T-cell (primary cell): Measurements from ENCODE around the gene POLQ. TPM values are rescaled to one million over a fixed set of nuclear protein-coding genes. Genes with fewer than 3 reads are reported as not detected.

Experiments
- ATAC-seq, 4 experiments: fragments of 200-7000 bp in 3 of 4; fragments of 150-1000 bp in 1 of 4; cut with Tn5 transposase; replicated peaks in 1 of 4; 1 replicate in 3 of 4; 2 replicates in 1 of 4; pipeline ENCODE4 v1.10.0; 2021; ENCODE audit warnings: moderate library complexity in 3 of 4, mild to moderate bottlenecking in 2 of 4, moderate number of reproducible peaks in 1 of 4
- CTCF ChIA-PET, 2 donors: fragments of 300-600 bp; sonication (Branson Sonifier 250); formaldehyde crosslinking; loops; one replicate each; lab custom pipeline; 2022; ENCODE audit warnings: antibody characterized with exemption in 2 of 2; lab: Charles Lee
- POLR2A ChIA-PET, 2 donors: fragments of 300-600 bp; sonication (Branson Sonifier 250); formaldehyde crosslinking; loops; one replicate each; lab custom pipeline; 2022; ENCODE audit warnings: antibody characterized with exemption in 2 of 2; lab: Charles Lee
- DNase-seq, 35 experiments: peaks; one replicate each; pipeline versions ENCODE4 v3.0.0 to v3.0.0-alpha.2; 2013 to 2023
- H3K27ac ChIP-seq: one replicate; pipeline ENCODE4 v1.5.1; 2013; ENCODE audit warnings: low read length
- H3K27me3 ChIP-seq, 2 experiments: replicated peaks in 1 of 2; 1 replicate in 1 of 2; 2 replicates in 1 of 2; pipeline versions ENCODE4 v1.6.1 to v1.7.0; 2013; ENCODE audit warnings: low read length in 1 of 2, mixed read lengths in 1 of 2; ENCODE audit not compliant: control insufficient read depth in 2 of 2, insufficient read depth in 2 of 2; ENCODE audit errors: extremely low read depth in 1 of 2
- H3K36me3 ChIP-seq, 2 donors: 1 replicate in 1 of 2; 2 replicates in 1 of 2; pipeline versions ENCODE4 v1.6.1 to v1.7.0; 2013; ENCODE audit warnings: low read length in 1 of 2; ENCODE audit not compliant: control insufficient read depth in 2 of 2, insufficient read depth in 1 of 2; ENCODE audit errors: extremely low read depth in 1 of 2
- H3K4me1 ChIP-seq, 2 experiments: 1 replicate in 1 of 2; 2 replicates in 1 of 2; pipeline versions ENCODE4 v1.6.1 to v1.7.0; 2013; ENCODE audit warnings: low read length in 2 of 2, mixed read lengths in 1 of 2; ENCODE audit not compliant: insufficient read depth in 2 of 2, control insufficient read depth in 1 of 2; ENCODE audit errors: extremely low read depth in 1 of 2
- H3K4me3 ChIP-seq, 2 donors: 1 replicate in 1 of 2; 2 replicates in 1 of 2; pipeline versions ENCODE4 v1.5.1 to v1.7.0; 2013; ENCODE audit warnings: mild to moderate bottlenecking in 2 of 2, low read length in 1 of 2, moderate library complexity in 1 of 2; ENCODE audit not compliant: control insufficient read depth in 1 of 2; ENCODE audit errors: extremely low read depth in 1 of 2
- H3K9me3 ChIP-seq: 2 replicates; pipeline ENCODE4 v1.7.0; 2013
- H3K27ac Mint-ChIP-seq, 2 donors: one replicate each; pipeline ENCODE4 v1.8.0; 2020 to 2021; ENCODE audit warnings: mild to moderate bottlenecking in 2 of 2, mixed read lengths in 2 of 2
- H3K27me3 Mint-ChIP-seq, 2 donors: one replicate each; pipeline ENCODE4 v1.8.0; 2021 to 2022; ENCODE audit warnings: mixed read lengths in 2 of 2
- H3K36me3 Mint-ChIP-seq: one replicate; pipeline ENCODE4 v1.8.0; 2021; ENCODE audit warnings: mixed read lengths
- H3K4me1 Mint-ChIP-seq, 3 donors: one replicate each; pipeline ENCODE4 v1.8.0; 2020 to 2022; ENCODE audit warnings: mixed read lengths in 3 of 3, mild to moderate bottlenecking in 1 of 3
- H3K4me3 Mint-ChIP-seq, 3 donors: one replicate each; pipeline ENCODE4 v1.8.0; 2020 to 2022; ENCODE audit warnings: mild to moderate bottlenecking in 3 of 3, mixed read lengths in 3 of 3, moderate library complexity in 3 of 3
- H3K9me3 Mint-ChIP-seq, 3 donors: one replicate each; pipeline ENCODE4 v1.8.0; 2020 to 2022; ENCODE audit warnings: mixed read lengths in 3 of 3
- WGBS: methylation state at CpG from one replicate; pipeline ENCODE4 v1.1.5; 2013; ENCODE audit warnings: missing lambda C conversion rate; ENCODE audit not compliant: insufficient coverage; 5-methylcytosine and 5-hydroxymethylcytosine counted together
- total RNA-seq, 35 experiments: library from RNA in 6 of 35; stranded (reverse) in 6 of 35; fragments of 120-200 nt in 1 of 35; gene quantifications; one replicate each; pipeline versions ENCODE4 v1.2.1 to v1.2.4 and lab custom pipeline; 2013 to 2026

The POLQ gene
- total RNA-seq, 5 donors from 2014 or later (not counting 1 experiment from before 2014, with no cell fraction given), result 0.23 to 1.1 (median 0.47) TPM

DNA sequence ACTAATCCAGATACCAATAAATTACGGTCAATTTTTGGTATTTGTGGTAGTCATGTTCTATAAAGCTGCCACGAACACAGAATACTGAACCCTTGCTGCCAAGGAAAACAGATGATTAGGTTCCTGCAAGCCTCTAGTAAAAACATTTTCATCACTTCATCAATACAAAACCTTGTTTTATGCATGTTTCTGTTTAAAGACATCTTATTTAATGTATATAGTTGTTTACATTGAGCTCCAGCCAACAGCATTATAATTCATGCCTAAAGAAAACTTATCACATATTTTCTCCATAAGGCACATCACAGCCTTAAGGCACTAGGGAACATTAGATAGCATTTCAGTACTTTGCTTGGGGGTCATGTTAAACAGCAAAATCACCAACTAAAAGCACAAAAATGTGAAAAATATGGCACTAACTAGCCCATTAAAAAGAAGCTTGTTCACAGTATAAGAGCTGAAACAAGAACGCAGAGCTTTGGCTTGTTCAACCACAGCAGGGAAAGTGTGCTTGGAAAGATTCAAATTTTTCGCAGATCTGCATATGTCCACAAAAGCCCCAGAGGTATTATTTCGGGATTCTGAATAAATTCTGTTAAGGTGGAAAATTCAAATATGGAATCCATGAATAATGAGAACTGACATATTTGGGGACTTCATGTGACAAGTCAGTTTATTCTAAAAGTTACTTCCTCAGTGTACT lies 27.7 kb downstream of the POLQ start:
- H3K27me3 Mint-ChIP-seq, result no peaks in the 10 kb centered on the region
- H3K36me3 ChIP-seq, result no peaks in the 10 kb centered on the region
- no peak for DNase-seq
- H3K27me3 ChIP-seq, result no peaks in the 10 kb centered on the region
- H3K27ac ChIP-seq, result no peak overlapping the region
- no peak overlapping the region for H3K4me3 ChIP-seq
- 92% methylated on average over 2 of the region's 5 CpGs for WGBS
- ChIA-PET CTCF (no interaction called here), POLR2A (no interaction called here)
- peaks cover 13 to 24% (median 19%) of the 10 kb centered on the region in 3 donors for H3K9me3 Mint-ChIP-seq
- no peak overlapping the region for H3K4me3 Mint-ChIP-seq
- no peaks in the 10 kb centered on the region for H3K4me1 Mint-ChIP-seq
- no peak for ATAC-seq
- H3K36me3 Mint-ChIP-seq, result peaks cover 14% of the 10 kb centered on the region
- no peak overlapping the region for H3K27ac Mint-ChIP-seq
- no peaks in the 10 kb centered on the region for H3K9me3 ChIP-seq
- H3K4me1 ChIP-seq, result no peaks in the 10 kb centered on the region

DNA sequence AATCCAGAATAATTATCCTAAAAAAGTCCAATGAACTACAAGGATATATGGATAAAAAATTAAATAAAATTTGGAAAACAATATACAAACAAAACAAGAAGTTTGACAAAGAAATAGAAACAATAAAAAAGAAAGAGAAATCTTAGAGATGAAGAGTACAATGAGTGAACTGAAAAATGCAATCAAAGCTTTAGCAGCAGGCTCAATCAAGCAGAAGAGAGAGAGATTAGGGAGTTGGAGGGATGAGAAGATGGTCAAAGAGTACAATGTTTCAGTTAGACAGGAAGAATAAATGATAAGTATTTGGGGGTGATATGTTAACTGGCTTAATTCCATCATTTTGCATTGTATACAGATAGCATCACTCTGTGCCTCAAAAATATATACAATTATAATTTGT lies 29.9 kb downstream of the POLQ start:
- H3K4me3 Mint-ChIP-seq, result no peak overlapping the region
- POLR2A ChIA-PET, result no interaction called here
- Histone ChIP-seq H3K27me3 (no peaks in the 10 kb centered on the region), H3K9me3 (no peaks in the 10 kb centered on the region), H3K27ac (no peak overlapping the region), H3K4me3 (no peak overlapping the region), H3K4me1 (no peaks in the 10 kb centered on the region), H3K36me3 (no peaks in the 10 kb centered on the region)
- peaks cover 13 to 24% (median 19%) of the 10 kb centered on the region in 3 donors for H3K9me3 Mint-ChIP-seq
- no peak overlapping the region for H3K27ac Mint-ChIP-seq
- no peaks in the 10 kb centered on the region for H3K4me1 Mint-ChIP-seq
- ATAC-seq (no peak), DNase-seq (no peak)
- CTCF ChIA-PET, result no interaction called here
- peaks cover 14% of the 10 kb centered on the region for H3K36me3 Mint-ChIP-seq
- no peaks in the 10 kb centered on the region for H3K27me3 Mint-ChIP-seq

DNA sequence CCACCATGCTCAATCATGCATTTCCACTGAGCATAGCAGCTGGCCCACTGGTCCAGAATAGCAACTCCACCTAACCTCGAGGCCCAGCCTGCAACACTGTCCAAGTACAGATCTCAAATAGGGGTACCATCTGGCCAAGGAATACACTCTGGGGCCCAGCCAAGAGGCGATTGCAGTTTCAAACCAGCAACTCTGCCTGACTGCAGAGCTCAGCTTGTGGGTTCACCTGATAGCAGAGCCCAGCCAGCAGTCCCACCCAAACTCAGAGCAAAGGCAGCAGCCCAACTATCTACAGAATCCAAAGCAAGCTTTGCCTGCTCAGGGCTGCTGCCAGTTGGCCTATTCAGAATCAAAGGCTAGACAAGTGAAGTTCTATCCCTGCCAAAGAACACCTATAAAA lies 30.5 kb downstream of the POLQ start:
- Histone ChIP-seq H3K36me3 (no peaks in the 10 kb centered on the region), H3K4me1 (no peaks in the 10 kb centered on the region), H3K4me3 (no peak overlapping the region), H3K27me3 (no peaks in the 10 kb centered on the region), H3K27ac (no peak overlapping the region), H3K9me3 (no peaks in the 10 kb centered on the region)
- no peak overlapping the region for H3K4me3 Mint-ChIP-seq
- CTCF ChIA-PET, result interaction anchor here in 1 of 2 donors (0.9 kb wide), 1 partner anchor 586 kb away, joined by 3 read pairs; no protein-coding TSS in a partner anchor
- POLR2A ChIA-PET, result no interaction called here
- no peaks in the 10 kb centered on the region for H3K27me3 Mint-ChIP-seq
- no peak overlapping the region for H3K27ac Mint-ChIP-seq
- DNase-seq, result no peak
- ATAC-seq, result no peak
- WGBS, result 90% methylated on average over 1 of the region's 2 CpGs
- peaks cover 13 to 24% (median 19%) of the 10 kb centered on the region in 3 donors for H3K9me3 Mint-ChIP-seq
- H3K4me1 Mint-ChIP-seq, result no peaks in the 10 kb centered on the region
- peaks cover 14% of the 10 kb centered on the region for H3K36me3 Mint-ChIP-seq

DNA sequence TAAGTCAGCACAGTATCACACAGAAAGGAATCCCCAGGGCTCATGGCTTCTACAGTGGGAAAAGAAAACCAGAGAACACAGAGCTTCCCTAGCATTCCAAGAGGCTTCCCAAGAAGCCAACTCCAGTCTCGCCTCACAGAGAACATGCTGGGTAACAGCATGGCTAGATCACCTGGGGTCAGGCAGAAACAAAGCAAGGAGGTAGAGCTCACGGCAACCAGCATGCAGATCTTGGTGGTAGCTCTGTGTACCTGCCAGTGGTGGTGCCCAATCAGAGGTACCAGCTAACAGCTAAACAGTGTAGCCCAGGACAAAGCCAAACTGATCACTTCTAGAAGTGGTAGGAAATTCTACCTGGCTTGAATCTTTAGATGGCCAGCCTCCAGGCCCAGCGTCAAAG lies 31.3 kb downstream of the POLQ start:
- Histone ChIP-seq H3K27ac (no peak overlapping the region), H3K4me1 (no peaks in the 10 kb centered on the region), H3K27me3 (no peaks in the 10 kb centered on the region), H3K4me3 (no peak overlapping the region), H3K9me3 (no peaks in the 10 kb centered on the region), H3K36me3 (no peaks in the 10 kb centered on the region)
- H3K4me3 Mint-ChIP-seq, result no peak overlapping the region
- DNase-seq (no peak), ATAC-seq (no peak)
- ChIA-PET CTCF (interaction anchor here in 1 of 2 donors (0.9 kb wide), 1 partner anchor 587 kb away, joined by 3 read pairs; no protein-coding TSS in a partner anchor), POLR2A (no interaction called here)
- H3K27me3 Mint-ChIP-seq, result no peaks in the 10 kb centered on the region
- H3K4me1 Mint-ChIP-seq, result no peaks in the 10 kb centered on the region
- 100% methylated on average over 3 of the region's 3 CpGs for WGBS
- H3K27ac Mint-ChIP-seq, result no peak overlapping the region
- H3K9me3 Mint-ChIP-seq, result peaks cover 13 to 24% (median 19%) of the 10 kb centered on the region in 3 donors
- H3K36me3 Mint-ChIP-seq, result peaks cover 14% of the 10 kb centered on the region

DNA sequence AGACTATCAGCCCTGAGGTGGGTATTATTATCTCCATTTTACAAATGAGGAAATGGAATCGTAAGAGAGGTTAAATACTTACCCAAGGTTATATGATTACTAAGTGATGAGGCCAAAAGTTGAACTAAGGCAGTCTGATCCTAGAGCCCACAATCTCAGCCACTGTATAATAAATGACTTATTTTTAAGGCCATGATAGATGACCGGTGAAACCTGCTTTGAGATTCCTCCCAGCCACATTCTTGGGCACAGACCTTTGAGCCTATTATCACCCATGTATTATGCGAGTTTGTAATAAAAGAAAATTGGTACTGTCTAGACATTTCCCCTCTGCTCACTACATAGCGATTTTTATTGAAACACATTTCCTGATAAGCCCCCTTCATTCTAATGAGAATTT lies 37.4 kb downstream of the POLQ start:
- ATAC-seq, result no peak
- Histone ChIP-seq H3K27me3 (no peaks in the 10 kb centered on the region), H3K36me3 (no peaks in the 10 kb centered on the region), H3K9me3 (no peaks in the 10 kb centered on the region), H3K4me1 (no peaks in the 10 kb centered on the region), H3K4me3 (no peak overlapping the region), H3K27ac (no peak overlapping the region)
- POLR2A ChIA-PET, result no interaction called here
- H3K27ac Mint-ChIP-seq, result no peak overlapping the region
- no peaks in the 10 kb centered on the region for H3K4me1 Mint-ChIP-seq
- H3K36me3 Mint-ChIP-seq, result no peaks in the 10 kb centered on the region
- no peak for DNase-seq
- no peak overlapping the region for H3K4me3 Mint-ChIP-seq
- H3K9me3 Mint-ChIP-seq, result no peaks in the 10 kb centered on the region
- CTCF ChIA-PET, result no interaction called here
- H3K27me3 Mint-ChIP-seq, result no peaks in the 10 kb centered on the region
- 80% methylated on average over 1 of the region's 4 CpGs for WGBS

DNA sequence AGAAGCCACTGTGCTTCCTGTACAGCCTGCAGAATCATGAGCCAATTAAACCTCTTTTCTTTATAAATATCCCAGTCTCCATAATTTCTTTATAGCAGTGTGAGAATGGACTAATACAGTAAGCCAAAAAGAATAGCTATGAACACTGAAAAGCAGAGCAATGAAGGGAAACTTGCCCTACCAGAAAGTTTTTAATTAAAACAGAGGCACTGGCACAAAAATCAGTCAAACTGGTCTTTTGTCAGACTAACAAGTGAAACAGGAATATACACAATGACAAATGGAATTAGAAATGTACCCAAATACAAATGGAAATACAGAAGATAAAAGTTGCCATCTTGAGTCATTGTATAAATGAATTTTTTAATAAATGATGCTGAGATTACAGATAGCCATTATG lies 40.5 kb downstream of the POLQ start:
- H3K9me3 Mint-ChIP-seq, result no peaks in the 10 kb centered on the region
- H3K27me3 Mint-ChIP-seq, result no peaks in the 10 kb centered on the region
- H3K27ac Mint-ChIP-seq, result no peak overlapping the region
- Histone ChIP-seq H3K4me1 (no peaks in the 10 kb centered on the region), H3K4me3 (no peak overlapping the region), H3K36me3 (no peaks in the 10 kb centered on the region), H3K27me3 (no peaks in the 10 kb centered on the region), H3K9me3 (no peaks in the 10 kb centered on the region), H3K27ac (no peak overlapping the region)
- DNase-seq, result no peak
- no peaks in the 10 kb centered on the region for H3K36me3 Mint-ChIP-seq
- CTCF ChIA-PET, result no interaction called here
- POLR2A ChIA-PET, result no interaction called here
- ATAC-seq, result no peak
- H3K4me3 Mint-ChIP-seq, result no peak overlapping the region
- no peaks in the 10 kb centered on the region for H3K4me1 Mint-ChIP-seq
